22Rv1 (cell line): ENCODE results near the gene FAM43A.

ENCODE experiments used
- CTCF ChIP-seq: fragments of 450-650 bp; IDR thresholded peaks from 2 replicates; pipeline ENCODE4 v1.5.1; 2017; ENCODE audit warnings: mild to moderate bottlenecking
- ZFX ChIP-seq: fragments of 450-650 bp; IDR thresholded peaks from 2 replicates; pipeline ENCODE4 v1.6.1; 2017; ENCODE audit warnings: antibody characterized with exemption, borderline replicate concordance

GRCh38 chr3:194680888-194681615, 4.6 kb upstream of the FAM43A start:
- no peak for TF ChIP-seq CTCF
- TF ChIP-seq ZFX = no peak
